OCI-LY7 (cell line): ENCODE data around the gene PDZD2. TPM values are rescaled to one million over a fixed set of nuclear protein-coding genes. Genes with fewer than 3 reads are reported as not detected.

ENCODE experiments used
- BruUV-seq: library from RNA; stranded (reverse); fragments of 400-500 nt; replicated peaks from 2 replicates; lab custom pipeline; 2021; lab: Mats Ljungman, UMichigan
- CTCF ChIA-PET: fragments of 300-600 bp; sonication (Branson Sonifier 250); formaldehyde crosslinking; loops from one replicate; lab custom pipeline; 2022; ENCODE audit warnings: antibody characterized with exemption; ENCODE audit not compliant: unreplicated experiment; lab: Charles Lee
- POLR2A ChIA-PET: fragments of 300-600 bp; sonication (Branson Sonifier 250); formaldehyde crosslinking; loops from one replicate; lab custom pipeline; 2022; ENCODE audit warnings: antibody characterized with exemption; lab: Charles Lee
- DNase-seq: peaks from one replicate; pipeline ENCODE4 v3.0.0-alpha.2; 2015; ENCODE audit warnings: low spot score
- H2AFZ ChIP-seq: fragments of 200-600 bp; sonication (generic), shearing (Covaris generic); 2 replicates; pipeline ENCODE4 v1.6.1; 2014; ENCODE audit warnings: mild to moderate bottlenecking, antibody characterized with exemption, low read length, moderate library complexity
- H3K27ac ChIP-seq: fragments of 200-600 bp; sonication (generic); 2 replicates; pipeline ENCODE4 v1.5.1; 2014; ENCODE audit warnings: mixed run types, low read depth, mild to moderate bottlenecking, moderate library complexity, low read length, inconsistent platforms; ENCODE audit not compliant: poor library complexity, severe bottlenecking
- H3K36me3 ChIP-seq: fragments of 200-600 bp; sonication (generic); 2 replicates; pipeline ENCODE4 v1.6.1; 2014; ENCODE audit warnings: mild to moderate bottlenecking, antibody characterized with exemption, low read length, moderate library complexity, mixed read lengths; ENCODE audit not compliant: insufficient read depth
- H3K4me1 ChIP-seq: fragments of 200-600 bp; sonication (generic); 2 replicates; pipeline ENCODE4 v1.5.1; 2014; ENCODE audit warnings: mild to moderate bottlenecking, low read length; ENCODE audit not compliant: insufficient read depth, poor library complexity, severe bottlenecking
- H3K4me2 ChIP-seq: fragments of 200-600 bp; sonication (generic); 2 replicates; pipeline ENCODE4 v1.6.1; 2014; ENCODE audit warnings: mild to moderate bottlenecking, low read length
- H3K4me3 ChIP-seq: fragments of 200-600 bp; sonication (generic); 2 replicates; pipeline ENCODE4 v1.5.1; 2014; ENCODE audit warnings: mild to moderate bottlenecking, low read depth, low read length; ENCODE audit not compliant: poor library complexity, severe bottlenecking
- H3K79me2 ChIP-seq: fragments of 200-600 bp; sonication (generic); 2 replicates; pipeline ENCODE4 v1.6.1; 2016; ENCODE audit warnings: low read depth, mild to moderate bottlenecking, low read length, moderate library complexity, mixed read lengths; ENCODE audit not compliant: insufficient read depth
- H3K9me2 ChIP-seq: fragments of 200-600 bp; sonication (generic); 2 replicates; pipeline ENCODE4 v1.6.1; 2016; ENCODE audit warnings: mild to moderate bottlenecking, low read length, mixed read lengths; ENCODE audit not compliant: insufficient read depth
- H3K9me3 ChIP-seq: fragments of 200-600 bp; sonication (generic); 2 replicates; pipeline ENCODE4 v1.6.1; 2014; ENCODE audit warnings: mild to moderate bottlenecking, mixed run types, low read length, mixed read lengths
- H4K20me1 ChIP-seq: fragments of 200-600 bp; sonication (generic); 2 replicates; pipeline ENCODE4 v1.6.1; 2014; ENCODE audit warnings: mild to moderate bottlenecking, antibody characterized with exemption, low read length, moderate library complexity, mixed read lengths; ENCODE audit not compliant: insufficient read depth
- CTCF ChIP-seq: fragments of 200-600 bp; sonication (generic); conservative IDR thresholded peaks from 2 replicates; pipeline ENCODE4 v1.5.1; 2014; ENCODE audit warnings: mild to moderate bottlenecking, antibody characterized with exemption, low read length, moderate library complexity, mixed read lengths
- EZH2phosphoT487 ChIP-seq: fragments of 200-600 bp; sonication (generic); IDR thresholded peaks from 2 replicates; pipeline ENCODE4 v1.6.1; 2018; ENCODE audit warnings: low read depth, borderline replicate concordance, mild to moderate bottlenecking, mixed run types, antibody characterized with exemption, low read length, moderate library complexity, mixed read lengths
- intact Hi-C: fragments of 100-400 bp; cut with micrococcal nuclease; formaldehyde crosslinking; loops from one replicate; pipeline ENCODE4 v1.10.0; 2022; ENCODE audit not compliant: unreplicated experiment
- total RNA-seq, 2 experiments: library from RNA; depleted of rRNA in 1 of 2; stranded (reverse); fragments of >200 nt in 1 of 2; shearing (Covaris generic) in 1 of 2; gene quantifications; 2 replicates each; pipeline ENCODE4 v1.2.3, GENCODE V29; 2014 to 2022

The PDZD2 gene
- total RNA-seq, 2 experiments from 2014 or later = 8.6 to 10.6 TPM

- Histone ChIP-seq H3K79me2 (no peaks in the 10 kb centered on the region), H3K36me3 (peaks cover 5% of the 10 kb centered on the region; the same call in 1 of the 2 replicates), H2AFZ (no peak overlapping the region), H3K27ac (no peak overlapping the region), H3K9me2 (no peaks in the 10 kb centered on the region), H3K4me2 (no peak overlapping the region), H3K4me3 (no peak overlapping the region), H3K4me1 (peaks cover 7% of the 10 kb centered on the region), H3K9me3 (no peaks in the 10 kb centered on the region), H4K20me1 (no peaks in the 10 kb centered on the region)
- CTCF ChIA-PET = no interaction called here
- DNase-seq = no peak
- POLR2A ChIA-PET = interaction anchor here (0.9 to 1.7 kb wide), 5 partner anchors 9 to 40 kb away, joined by 3 to 5 read pairs (median 3); no protein-coding TSS in a partner anchor
- no TSS peak for BruUV-seq
- intact Hi-C loops = no loop called here
- no peak for TF ChIP-seq EZH2phosphoT487
- TF ChIP-seq CTCF = no peak
Observed at GRCh38 chr5:32030222-32030621, 391.3 kb downstream of the PDZD2 start.

GRCh38 chr5:32030686-32031085 lies 391.8 kb downstream of the PDZD2 start:
- POLR2A ChIA-PET = interaction anchor here (0.9 to 1.7 kb wide), 5 partner anchors 9 to 36 kb away, joined by 3 to 5 read pairs (median 4); no protein-coding TSS in a partner anchor
- Histone ChIP-seq H3K27ac (no peak overlapping the region), H3K4me1 (peaks cover 7% of the 10 kb centered on the region), H3K9me2 (no peaks in the 10 kb centered on the region), H3K4me2 (no peak overlapping the region), H3K36me3 (peaks cover 5% of the 10 kb centered on the region; the same call in 1 of the 2 replicates), H3K4me3 (no peak overlapping the region), H3K9me3 (no peaks in the 10 kb centered on the region), H4K20me1 (no peaks in the 10 kb centered on the region), H2AFZ (no peak overlapping the region), H3K79me2 (no peaks in the 10 kb centered on the region)
- TF ChIP-seq EZH2phosphoT487 (no peak), CTCF (no peak)
- CTCF ChIA-PET = no interaction called here
- intact Hi-C loops = no loop called here
- DNase-seq = no peak
- BruUV-seq = no TSS peak

- BruUV-seq = no TSS peak
- H3K9me3 ChIP-seq = no peaks in the 10 kb centered on the region
- ChIA-PET POLR2A (interaction anchor here (0.9 to 1.2 kb wide), 3 partner anchors 11 to 36 kb away, joined by 3 to 4 read pairs (median 4); no protein-coding TSS in a partner anchor), CTCF (no interaction called here)
- no peak overlapping the region for H2AFZ ChIP-seq
- H3K27ac ChIP-seq = no peak overlapping the region
- intact Hi-C loops = no loop called here
- no peak overlapping the region for H3K4me3 ChIP-seq
- no peak for TF ChIP-seq EZH2phosphoT487
- no peaks in the 10 kb centered on the region for H4K20me1 ChIP-seq
- H3K9me2 ChIP-seq = no peaks in the 10 kb centered on the region
- H3K4me2 ChIP-seq = no peak overlapping the region
- no peak for DNase-seq
- peaks cover 5% of the 10 kb centered on the region; the same call in 1 of the 2 replicates for H3K36me3 ChIP-seq
- no peaks in the 10 kb centered on the region for H3K79me2 ChIP-seq
- peaks cover 7% of the 10 kb centered on the region for H3K4me1 ChIP-seq
Observed at GRCh38 chr5:32031089-32031488, 392.2 kb downstream of the PDZD2 start.
